HG03442 (cell line): Measurements from ENCODE around the gene PARVB.

Experiments
- ATAC-seq: cut with Tn5 transposase; IDR thresholded peaks from one replicate; pipeline ENCODE4 v1.9.1; 2021; ENCODE audit warnings: mild to moderate bottlenecking, moderate library complexity; ENCODE audit not compliant: unreplicated experiment

The PARVB gene

DNA sequence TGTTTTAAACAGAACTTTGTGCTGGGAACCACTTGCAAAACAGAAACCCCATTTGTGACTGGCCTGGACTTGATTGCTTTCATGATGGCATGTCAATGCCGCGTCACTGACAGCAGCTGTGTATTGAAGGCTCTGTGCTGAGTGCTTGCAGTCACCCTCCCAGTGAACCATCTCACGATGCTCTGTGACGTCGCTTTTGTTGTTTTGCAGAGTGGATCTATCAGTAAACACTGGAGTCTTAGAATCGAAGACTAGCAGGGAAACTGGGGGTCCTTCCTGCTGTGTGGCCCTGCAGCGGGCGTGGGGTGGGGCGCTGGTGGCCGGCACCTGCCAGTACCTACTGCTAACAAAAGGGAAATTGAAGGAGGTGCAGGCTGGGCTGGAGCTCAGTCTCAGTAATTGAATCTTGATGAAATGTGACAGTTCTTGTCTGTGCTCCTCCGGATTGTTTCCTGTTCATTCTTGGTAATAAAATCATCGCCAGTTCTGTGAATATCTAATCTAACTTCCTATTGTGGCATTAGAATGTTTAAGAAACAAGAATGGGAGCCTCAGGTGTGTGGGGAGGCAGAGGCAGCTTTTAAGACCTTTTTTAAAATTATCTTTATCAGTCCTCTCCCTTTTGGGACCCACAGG is 106.1 kb downstream of the PARVB start:
- no peak for ATAC-seq

DNA sequence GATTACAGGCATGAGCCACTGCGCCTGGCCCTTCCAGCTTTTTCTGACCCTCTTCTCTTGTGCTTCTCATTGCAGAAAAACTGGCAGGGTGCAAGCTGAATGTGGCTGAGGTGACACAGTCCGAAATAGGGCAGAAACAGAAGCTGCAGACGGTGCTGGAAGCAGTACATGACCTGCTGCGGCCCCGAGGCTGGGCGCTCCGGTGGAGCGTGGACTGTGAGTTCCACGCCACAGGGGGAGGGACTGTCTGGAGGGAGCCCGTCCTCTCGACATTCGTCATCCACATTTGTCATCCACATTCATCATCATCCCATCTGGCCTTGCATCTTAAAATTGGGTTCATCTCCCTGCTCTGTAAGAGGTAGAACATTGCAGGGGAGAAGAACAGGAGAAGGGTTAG is 107.3 kb downstream of the PARVB start:
- ATAC-seq, result no peak

DNA sequence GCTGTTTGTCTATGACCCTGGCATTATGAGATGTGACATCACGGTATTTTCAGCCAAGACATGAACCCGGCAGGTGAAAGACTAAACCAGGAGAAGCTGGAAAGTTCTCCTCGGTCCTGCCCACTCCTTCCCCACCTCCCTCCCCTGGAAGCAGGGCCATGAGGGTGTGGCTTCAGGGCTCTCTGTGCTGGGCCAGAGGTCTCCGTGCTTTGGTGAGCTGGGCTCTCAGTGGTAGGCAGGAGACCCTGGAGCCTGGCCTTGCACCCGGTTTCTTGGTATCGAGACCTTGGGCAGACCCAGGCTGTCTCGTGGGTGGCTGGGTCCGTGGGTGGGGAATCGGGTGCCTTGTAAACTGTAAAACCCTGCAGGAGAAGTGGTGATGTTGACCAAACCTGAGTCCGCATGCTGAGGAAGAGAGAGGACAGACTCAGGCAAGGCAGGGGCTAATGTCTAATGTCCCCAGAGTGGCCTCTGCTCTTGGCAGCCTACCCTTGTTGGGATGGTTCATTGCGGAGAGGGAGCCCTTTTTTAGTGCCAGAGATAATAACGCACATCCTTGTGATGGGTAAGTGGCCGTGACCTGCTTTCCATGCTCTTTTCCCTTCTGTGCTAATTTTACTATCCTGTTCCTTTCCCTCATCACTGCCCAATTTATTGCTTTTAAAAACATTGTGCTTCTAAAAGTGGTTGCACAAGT is 108.0 kb downstream of the PARVB start:
- ATAC-seq, result no peak

DNA sequence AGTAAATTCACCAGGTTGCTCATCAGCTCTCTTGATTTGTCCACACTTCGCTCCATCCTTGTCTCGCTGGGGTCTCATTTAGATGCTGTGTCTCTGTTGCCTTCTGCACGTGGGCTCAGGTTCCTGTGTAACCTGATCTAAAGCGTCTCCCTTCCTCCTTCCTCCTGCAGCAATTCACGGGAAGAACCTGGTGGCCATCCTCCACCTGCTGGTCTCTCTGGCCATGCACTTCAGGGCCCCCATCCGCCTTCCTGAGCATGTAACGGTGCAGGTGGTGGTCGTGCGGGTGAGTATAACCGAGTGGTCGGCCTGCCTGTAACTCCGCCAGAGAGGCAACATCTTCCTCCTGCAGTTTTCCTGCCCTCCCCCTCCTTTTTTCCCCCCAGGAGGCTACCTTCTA is 108.6 kb downstream of the PARVB start:
- ATAC-seq, result no peak

DNA sequence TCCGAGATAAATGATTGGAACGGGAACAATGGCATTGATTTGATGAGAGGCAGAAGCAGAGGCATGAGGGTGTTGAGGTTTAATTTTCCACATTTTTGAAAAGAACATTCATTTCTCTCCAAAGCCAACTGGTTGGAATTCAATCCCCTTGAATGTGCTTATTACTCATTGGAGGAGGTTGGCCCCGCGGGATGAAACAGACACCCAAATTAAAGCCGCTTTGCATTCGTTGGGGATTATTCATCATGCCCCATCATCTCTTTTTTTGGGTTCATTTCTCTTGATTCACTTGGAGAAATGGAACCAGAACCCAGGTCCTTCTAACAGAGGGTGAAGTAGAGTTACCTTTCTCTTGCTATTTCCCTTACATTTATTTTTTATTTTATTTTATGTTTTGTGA is 109.1 kb downstream of the PARVB start:
- ATAC-seq, result no peak

DNA sequence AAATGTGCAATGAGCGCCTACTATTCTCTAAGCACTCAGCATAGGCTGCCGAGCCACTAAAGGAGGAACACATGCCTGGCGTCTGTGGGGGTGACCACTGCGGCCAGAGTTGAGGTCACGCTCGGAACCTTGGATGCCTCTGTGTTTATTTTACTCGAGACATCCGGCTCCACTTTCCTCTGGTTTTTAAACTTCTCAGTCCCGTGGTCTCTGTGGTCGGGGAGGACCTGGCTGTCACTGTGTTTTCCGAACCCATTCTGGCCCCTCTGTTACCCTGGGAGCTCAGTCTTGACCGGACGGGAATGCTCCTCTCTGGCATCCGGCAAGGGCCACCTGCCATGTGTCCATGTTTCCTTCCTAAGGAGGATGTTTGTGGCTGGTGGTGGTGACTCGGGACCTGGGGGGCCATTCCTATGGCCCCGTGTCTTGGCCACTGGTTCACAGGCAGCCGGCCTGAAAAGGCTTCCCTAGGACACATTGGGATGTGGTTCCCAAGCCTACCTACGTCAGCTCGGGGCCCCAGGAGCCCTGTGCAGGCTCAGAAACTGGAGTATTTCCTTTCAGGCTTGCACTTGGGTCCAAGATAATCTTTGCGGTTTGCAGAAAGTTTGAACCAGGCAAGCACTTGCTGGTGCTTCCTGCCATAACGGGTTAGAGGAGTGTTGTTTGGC is 109.9 kb downstream of the PARVB start:
- no peak for ATAC-seq

DNA sequence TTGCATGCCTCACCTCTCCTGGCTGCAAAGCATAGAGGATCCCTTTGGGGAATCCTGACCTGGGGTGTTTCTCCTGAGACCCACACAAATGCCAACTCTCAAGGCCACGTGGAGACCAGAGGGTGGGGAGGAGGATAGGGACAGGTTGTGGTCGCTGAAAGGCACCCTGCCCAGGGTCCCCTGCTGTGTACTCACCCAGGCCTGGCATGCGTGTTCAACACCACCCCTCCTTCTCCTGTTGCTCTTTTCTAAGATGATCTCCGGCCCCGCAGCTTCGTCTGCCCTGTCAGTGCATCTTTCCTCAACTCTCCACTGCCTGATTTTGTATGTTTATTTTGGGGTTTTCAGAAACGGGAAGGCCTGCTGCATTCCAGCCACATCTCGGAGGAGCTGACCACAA is 112.0 kb downstream of the PARVB start:
- no peak for ATAC-seq

DNA sequence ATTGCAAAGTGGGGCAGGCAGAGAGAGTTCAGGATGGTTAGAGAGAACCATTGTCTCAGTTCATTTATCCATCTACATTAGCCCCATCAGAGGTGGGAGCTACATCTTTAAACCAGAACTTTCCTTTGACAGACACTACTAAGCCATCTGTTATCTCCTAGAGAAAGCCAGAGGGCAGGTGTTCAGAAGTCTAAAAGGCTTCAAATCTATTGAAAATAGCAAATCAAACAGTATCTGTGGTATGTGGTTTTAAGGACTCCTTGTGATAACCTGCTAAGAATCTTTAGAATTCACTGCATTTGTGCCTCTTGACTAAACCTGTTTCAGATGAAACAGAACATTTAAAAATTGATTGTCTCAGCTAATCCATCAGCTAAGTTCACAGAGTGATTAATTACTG is 112.7 kb downstream of the PARVB start:
- ATAC-seq, result no peak

DNA sequence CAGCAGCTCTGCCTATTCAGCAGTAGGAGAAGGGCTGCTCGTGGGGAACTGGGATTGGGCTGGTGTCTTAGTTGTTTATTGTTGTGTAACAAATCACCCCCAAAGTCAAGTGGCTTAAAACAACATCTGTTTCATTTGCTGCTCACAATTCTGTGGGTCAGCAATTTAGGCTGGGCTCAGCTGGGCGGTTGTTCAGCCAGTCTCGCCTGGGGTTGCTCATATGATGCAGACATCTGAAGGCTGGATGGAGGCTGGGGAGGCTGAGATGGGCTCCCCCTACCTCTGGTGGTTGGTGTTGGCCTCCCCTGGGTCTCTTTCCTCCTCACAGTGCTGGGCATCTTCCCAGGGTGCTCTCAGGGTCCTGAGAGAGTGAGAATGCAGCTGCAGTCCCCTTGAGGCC is 113.3 kb downstream of the PARVB start:
- ATAC-seq, result no peak

DNA sequence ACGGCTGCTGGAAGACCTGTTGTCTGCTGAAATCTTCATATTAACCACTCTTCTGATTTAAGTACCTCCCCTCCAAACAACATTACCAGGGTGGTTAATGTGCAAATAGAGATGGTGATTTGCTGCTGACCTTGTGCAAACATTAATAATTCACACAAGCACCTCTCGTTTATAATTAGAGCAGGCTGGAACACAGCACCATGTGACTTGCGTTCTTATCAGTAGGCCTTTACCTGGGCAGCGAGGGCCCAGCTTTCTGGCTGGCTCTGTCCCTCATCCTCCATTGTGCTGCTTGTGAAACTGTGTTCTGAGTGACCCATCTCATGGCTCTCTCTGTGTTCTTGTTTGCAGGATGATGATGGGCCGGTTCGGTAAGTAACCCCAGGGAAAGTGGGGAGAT is 115.7 kb downstream of the PARVB start:
- ATAC-seq, result no peak

DNA sequence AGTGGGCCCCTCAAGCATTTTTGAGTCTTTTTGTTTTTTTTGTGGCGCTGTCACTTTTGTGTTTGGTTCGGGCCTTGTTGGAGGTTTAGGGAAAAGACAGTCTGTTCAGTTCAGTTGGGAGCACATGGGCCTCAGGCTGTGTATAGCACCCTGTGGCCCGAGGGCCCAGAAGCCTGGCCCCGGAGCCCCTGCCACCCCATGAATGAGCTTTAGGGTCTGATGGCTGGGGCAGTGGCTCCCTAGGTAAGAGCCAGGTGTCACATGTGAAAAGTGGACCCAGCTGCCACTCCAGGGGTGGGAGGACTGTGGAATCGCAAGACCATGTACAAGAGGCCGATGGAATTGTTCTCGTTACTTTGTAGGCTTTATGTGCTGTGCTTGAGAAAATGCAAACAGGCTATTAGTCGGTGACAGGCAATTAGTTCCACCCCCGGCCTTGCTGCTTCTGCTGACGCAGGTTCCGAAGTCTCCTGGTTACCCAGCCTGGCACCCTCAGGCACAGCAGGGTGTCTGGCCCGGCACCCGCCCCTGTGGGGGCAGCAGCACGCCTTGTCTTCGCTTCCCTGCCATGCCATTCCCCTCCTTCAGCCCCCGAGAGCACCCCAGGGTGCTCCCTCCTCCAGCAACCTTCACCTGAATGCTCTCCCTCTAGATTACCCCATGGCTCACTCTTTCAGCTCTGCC is 118.5 kb downstream of the PARVB start:
- no peak for ATAC-seq

DNA sequence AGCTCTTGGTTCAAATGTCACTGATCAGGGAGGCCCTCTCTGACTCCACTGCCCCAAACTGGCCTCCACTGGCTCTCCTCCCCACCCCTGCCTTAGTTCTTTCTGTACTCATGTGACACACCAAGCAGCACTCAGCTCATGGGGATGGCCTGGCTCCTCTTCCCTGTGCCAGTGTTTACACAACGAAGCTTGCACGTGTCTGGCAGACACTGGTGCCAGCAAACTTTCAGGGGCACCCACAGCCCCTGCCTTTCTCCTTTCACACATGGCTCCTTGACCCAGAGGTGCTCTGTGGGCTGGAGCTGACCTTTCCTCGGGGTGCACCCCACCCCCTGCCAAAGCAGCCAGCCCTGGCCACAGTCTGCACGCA is 119.0 kb downstream of the PARVB start:
- ATAC-seq, result no peak

DNA sequence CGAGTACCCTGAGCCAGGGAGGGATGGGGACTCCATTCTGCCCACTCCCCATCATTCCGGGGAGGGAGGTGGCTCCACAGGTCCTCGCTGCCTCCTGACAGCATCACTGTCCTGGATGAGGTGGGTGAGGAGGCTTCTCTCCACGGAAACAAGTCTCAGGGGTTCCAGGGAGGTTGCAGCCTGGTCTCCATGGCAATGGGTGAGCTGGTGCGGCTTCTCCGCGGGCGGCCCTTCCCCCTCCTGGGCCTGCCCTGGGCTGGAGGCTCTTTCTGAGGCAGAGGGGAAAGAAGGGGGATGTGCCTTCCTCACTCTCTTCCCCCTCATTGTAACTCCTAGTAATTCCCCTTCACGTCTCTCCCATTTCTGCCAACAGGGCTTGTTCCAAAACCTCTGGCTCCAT is 119.5 kb downstream of the PARVB start:
- ATAC-seq, result no peak

DNA sequence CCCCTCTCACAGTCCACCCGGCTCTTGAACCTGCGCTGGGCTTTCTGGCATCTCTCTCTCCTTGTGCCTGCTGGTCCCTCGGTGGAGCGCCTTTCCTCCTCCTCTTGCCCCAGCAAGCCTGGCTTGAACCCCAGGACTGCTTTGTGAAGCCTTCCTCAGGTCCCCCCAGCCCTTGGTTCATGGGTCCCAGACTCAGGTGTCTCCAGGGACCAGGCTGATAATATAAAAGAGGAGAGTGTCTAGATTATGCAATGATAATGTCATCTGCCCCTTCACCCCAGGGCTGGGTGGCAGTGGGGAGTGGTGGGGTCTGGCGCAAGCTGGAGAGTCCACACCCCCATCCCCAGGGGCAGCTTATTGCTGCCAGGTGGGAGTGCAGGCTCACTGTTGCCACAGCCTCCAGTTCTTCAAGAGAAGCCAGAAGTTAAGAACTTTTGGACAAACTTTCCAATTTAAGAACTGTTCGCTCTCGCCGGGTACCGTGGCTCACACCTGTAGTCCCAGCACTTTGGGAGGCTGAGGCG is 120.0 kb downstream of the PARVB start:
- ATAC-seq, result no peak

DNA sequence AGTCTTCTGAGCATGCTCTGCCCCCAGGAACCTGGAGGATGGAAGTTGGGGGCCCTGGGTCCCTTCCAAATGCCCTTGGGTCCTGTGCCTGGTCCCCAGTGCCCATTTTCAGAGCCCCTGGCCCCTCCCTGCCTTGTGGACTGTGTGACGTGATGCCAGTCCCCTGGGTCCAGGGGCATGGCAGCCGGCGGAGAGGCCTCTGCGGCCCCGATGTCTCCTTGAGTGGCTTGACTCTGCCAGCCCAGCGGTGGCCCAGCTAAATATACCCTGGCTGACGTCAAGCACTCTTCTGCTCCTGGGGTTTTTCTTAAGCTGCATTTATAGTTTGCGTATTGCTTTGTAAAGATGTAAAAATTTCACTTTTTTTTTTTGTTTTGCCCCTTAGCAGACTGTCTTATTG is 121.4 kb downstream of the PARVB start:
- no peak for ATAC-seq

DNA sequence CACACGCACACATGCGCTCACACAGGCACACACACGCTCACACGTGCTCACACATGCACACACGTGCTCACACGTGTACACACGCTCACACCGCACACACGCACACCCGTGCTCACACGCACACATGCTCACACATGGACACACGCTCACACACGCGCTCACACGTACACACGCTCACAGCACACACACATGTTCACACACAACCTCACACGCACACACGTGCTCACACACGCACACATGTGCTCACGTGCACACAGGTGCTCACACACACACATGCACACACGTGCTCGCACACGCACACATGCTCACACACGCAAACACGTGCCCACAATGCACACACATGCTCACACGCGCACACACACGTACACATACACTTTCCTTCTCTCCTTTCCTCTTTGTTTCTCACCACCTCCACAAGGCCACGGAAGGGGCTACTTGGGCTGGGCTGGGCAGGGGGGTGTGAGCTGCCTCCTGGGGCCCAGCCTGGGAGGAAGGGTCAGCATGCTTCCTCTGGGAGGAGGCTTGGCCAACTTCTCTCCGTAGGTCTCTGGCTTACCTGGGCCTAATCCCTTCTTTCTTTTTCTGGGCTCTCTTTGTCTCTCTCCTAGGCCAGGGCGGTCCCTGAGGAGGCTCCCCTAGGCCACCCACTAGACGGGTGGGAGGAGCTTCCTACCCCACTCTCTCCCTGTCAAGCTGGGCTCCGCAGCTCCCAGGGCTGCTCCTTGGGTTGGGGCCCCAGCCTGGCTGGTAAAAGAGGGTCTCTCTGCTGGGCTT is 122.2 kb downstream of the PARVB start:
- ATAC-seq, result no peak

DNA sequence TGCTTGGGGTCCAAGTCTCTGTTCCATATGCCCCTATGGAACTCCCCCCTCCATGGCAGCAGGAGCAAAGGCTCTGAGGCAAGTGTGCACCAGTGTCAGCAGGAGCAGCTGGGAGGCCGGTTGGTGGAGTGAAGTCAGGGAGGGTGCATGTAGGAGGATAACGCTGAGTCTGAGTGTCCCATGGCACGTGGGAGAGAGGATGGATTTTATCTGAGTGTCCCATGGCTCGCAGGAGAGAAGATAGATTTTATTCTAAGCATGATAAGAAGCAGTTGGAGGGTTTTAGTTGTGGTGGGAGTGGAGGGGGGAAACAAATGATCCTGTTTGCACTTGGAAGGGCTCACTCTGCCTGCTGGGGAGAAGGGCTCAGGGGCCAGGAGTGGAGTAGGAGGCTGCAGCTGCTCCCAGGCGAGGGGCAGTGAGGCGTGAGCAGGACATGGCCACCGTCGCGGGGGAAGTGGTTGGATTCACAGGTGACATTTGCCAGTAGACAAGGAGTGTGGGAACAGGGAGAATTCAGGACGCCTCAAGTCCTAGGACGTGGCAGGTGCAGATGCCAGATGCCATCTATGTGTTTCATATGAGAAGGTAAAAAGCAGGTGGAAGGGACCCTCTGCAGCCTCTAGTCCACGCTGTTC is 123.0 kb downstream of the PARVB start:
- no peak for ATAC-seq

DNA sequence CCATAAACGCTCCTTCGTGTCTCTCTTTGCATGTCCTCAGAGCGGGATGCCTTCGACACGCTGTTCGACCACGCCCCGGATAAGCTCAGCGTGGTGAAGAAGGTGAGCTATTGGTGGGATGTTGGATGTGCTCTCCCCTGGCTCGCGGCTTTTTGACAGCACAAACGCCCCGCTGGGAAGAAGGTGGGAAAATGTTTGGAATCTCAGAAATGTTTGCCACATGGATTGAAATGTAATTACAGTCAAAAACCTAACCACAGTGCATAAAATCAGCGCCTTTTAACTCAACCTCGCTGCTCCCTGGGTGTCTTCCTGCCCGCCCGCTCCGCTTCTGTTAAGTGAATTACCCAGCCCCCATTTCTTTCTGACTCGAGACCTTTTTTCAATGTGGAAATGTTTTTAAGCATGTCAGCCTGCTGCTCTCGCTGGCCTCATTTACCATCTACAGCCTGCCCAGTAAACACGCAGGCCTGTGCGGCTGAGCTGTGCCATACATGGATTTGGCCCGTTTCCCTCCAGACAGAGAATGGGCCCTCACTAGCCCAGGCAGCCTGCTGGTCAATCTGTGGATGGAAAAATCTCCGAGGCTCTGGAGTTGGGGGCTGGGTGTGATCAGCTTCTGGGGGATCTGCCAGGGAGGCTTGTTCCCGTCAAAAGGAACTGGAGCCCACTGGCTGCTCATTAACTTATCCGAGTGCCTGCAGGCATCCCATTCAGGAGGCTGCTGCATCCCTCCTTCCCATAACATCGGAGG is 123.9 kb downstream of the PARVB start:
- ATAC-seq, result no peak

DNA sequence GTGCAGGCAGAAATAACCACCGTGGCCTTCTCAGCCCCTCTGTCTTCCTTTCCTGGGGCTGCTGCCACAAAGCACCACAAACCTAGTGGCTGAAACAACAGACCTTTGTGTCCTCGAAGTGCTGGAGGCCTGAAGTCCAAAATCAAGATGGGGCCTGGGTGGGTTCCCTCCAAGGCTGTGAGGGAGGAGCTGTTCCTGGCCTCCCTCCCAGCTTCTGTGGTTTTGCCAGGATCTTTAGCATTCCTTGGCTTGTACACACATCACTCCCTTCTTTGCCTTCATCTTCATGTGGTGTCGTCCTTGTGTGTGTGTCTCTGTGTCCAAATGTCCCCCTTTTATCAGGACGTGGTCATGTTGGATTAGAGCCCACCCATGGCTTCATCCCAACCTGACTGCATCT is 127.6 kb downstream of the PARVB start:
- no peak for ATAC-seq

DNA sequence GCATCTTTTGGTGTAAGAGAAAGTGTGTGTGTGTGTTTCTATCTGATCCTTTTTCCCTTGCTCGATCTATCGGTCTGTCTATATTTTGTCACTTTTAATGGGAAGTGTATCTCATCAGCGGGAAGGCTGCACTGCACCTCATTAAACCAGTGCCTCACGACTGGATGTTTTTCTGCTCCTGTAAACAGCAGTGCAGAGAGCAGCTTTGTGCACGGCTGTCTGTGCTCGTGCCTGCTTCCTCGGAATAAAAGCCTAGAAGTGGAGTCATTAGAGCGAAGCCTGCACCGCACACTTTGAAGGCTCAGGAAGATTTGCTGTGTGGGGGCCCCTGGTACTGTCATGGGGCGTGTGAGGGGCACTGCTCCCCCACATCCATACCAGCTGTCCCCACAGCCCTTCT is 129.6 kb downstream of the PARVB start:
- ATAC-seq, result no peak
